GM18502 (cell line): Measurements from ENCODE around the gene SECISBP2L.
A peak's percentile ranks its signal among the peaks of the same experiment; 100 is the strongest.

Experiments used
- ATAC-seq: cut with Tn5 transposase; IDR thresholded peaks from one replicate; pipeline ENCODE4 v1.9.1; 2021; ENCODE audit warnings: mild to moderate bottlenecking; ENCODE audit not compliant: unreplicated experiment, poor library complexity

SECISBP2L gene

GRCh38 chr15:48967336-48967735, 78.9 kb downstream of the SECISBP2L start:
- no peak for ATAC-seq

- ATAC-seq: peak; percentile 79
Observed at GRCh38 chr15:48966595-48967301, 79.5 kb downstream of the SECISBP2L start.

- peak; percentile 74 for ATAC-seq
Observed at GRCh38 chr15:48965972-48966371, 80.3 kb downstream of the SECISBP2L start.

GRCh38 chr15:48964898-48965297, 81.3 kb downstream of the SECISBP2L start:
- ATAC-seq: no peak

GRCh38 chr15:48963524-48964113, 82.6 kb downstream of the SECISBP2L start, which contains the start of gene SHC4:
SHC4 (minus strand) TSS chr15:48963919; CDS start chr15:48963015, 904 bp downstream.
- no peak for ATAC-seq

GRCh38 chr15:48962662-48963523, 83.4 kb downstream of the SECISBP2L start:
- ATAC-seq: no peak

- no peak for ATAC-seq
Observed at GRCh38 chr15:48955967-48956366, 90.3 kb downstream of the SECISBP2L start.

GRCh38 chr15:48955370-48955769, 90.9 kb downstream of the SECISBP2L start:
- ATAC-seq: no peak

GRCh38 chr15:48954538-48954937, 91.7 kb downstream of the SECISBP2L start:
- ATAC-seq: no peak

- no peak for ATAC-seq
Observed at GRCh38 chr15:48946840-48947187, 99.4 kb downstream of the SECISBP2L start.

GRCh38 chr15:48946074-48946839, 100.0 kb downstream of the SECISBP2L start:
- no peak for ATAC-seq

GRCh38 chr15:48945386-48945785, 100.9 kb downstream of the SECISBP2L start:
- ATAC-seq: no peak

GRCh38 chr15:48941904-48942303, 104.3 kb downstream of the SECISBP2L start:
- ATAC-seq: no peak

- ATAC-seq: peak; percentile 88
Observed at GRCh38 chr15:48940508-48940907, 105.7 kb downstream of the SECISBP2L start.

GRCh38 chr15:48939648-48940047, 106.6 kb downstream of the SECISBP2L start:
- ATAC-seq: no peak
